CD8-positive, alpha-beta memory T cell (primary cell): ENCODE data around the gene SLC27A6. TPM values are rescaled to one million over a fixed set of nuclear protein-coding genes. Genes with fewer than 3 reads are reported as not detected.
"Not testable (repeated sequence)": the region's sequence is repeated elsewhere in the genome, so short reads cannot be mapped to it uniquely, and the experiment has no call there.

Experiments used
- CTCF ChIA-PET: fragments of 350-600 bp; sonication (Branson Sonifier 250); formaldehyde crosslinking; loops from one replicate; lab custom pipeline; 2021; ENCODE audit warnings: antibody characterized with exemption; lab: Charles Lee
- POLR2A ChIA-PET: fragments of 350-600 bp; sonication (Branson Sonifier 250); formaldehyde crosslinking; loops from one replicate; lab custom pipeline; 2021; ENCODE audit warnings: antibody characterized with exemption; lab: Charles Lee
- DNase-seq, 5 donors: peaks; one replicate each; pipeline versions ENCODE4 v3.0.0 to v3.0.0-alpha.2; 2020 to 2022; ENCODE audit warnings: mixed read lengths in 1 of 5
- H3K27ac ChIP-seq: one replicate; pipeline ENCODE4 v1.7.0; 2013; ENCODE audit warnings: low read depth, mild to moderate bottlenecking, low read length, moderate library complexity
- H3K27me3 ChIP-seq: 2 replicates; pipeline ENCODE4 v1.7.0; 2013; ENCODE audit warnings: low read length, mild to moderate bottlenecking; ENCODE audit not compliant: insufficient read depth, poor library complexity, severe bottlenecking
- H3K36me3 ChIP-seq: 2 replicates; pipeline ENCODE4 v1.7.0; 2013; ENCODE audit warnings: mild to moderate bottlenecking, low read length, moderate library complexity; ENCODE audit not compliant: insufficient read depth
- H3K4me1 ChIP-seq: 2 replicates; pipeline ENCODE4 v1.7.0; 2013; ENCODE audit warnings: mild to moderate bottlenecking, low read length, moderate library complexity; ENCODE audit not compliant: insufficient read depth
- H3K4me3 ChIP-seq: 2 replicates; pipeline ENCODE4 v1.7.0; 2013; ENCODE audit warnings: mild to moderate bottlenecking, low read length
- H3K9me3 ChIP-seq: 2 replicates; pipeline ENCODE4 v1.7.0; 2013; ENCODE audit warnings: mild to moderate bottlenecking, low read length
- H3K27ac Mint-ChIP-seq, 8 donors: one replicate each; pipeline ENCODE4 v1.8.0; 2020 to 2021; ENCODE audit warnings: mixed read lengths in 8 of 8, mild to moderate bottlenecking in 6 of 8, inconsistent platforms in 3 of 8, moderate library complexity in 3 of 8
- H3K27me3 Mint-ChIP-seq, 2 donors: one replicate each; pipeline ENCODE4 v1.8.0; 2020 to 2021; ENCODE audit warnings: mixed read lengths in 2 of 2, mild to moderate bottlenecking in 1 of 2, moderate library complexity in 1 of 2
- H3K36me3 Mint-ChIP-seq, 3 donors: one replicate each; pipeline ENCODE4 v1.8.0; 2020 to 2021; ENCODE audit warnings: mixed read lengths in 3 of 3, inconsistent platforms in 1 of 3, mild to moderate bottlenecking in 1 of 3
- H3K4me1 Mint-ChIP-seq, 3 donors: one replicate each; pipeline ENCODE4 v1.8.0; 2020 to 2021; ENCODE audit warnings: mixed read lengths in 3 of 3, inconsistent platforms in 1 of 3, mild to moderate bottlenecking in 1 of 3
- H3K4me3 Mint-ChIP-seq, 7 donors: one replicate each; pipeline ENCODE4 v1.8.0; 2020 to 2021; ENCODE audit warnings: mixed read lengths in 7 of 7, mild to moderate bottlenecking in 6 of 7, moderate library complexity in 4 of 7, inconsistent platforms in 2 of 7
- H3K9me3 Mint-ChIP-seq, 5 donors: one replicate each; pipeline ENCODE4 v1.8.0; 2020 to 2022; ENCODE audit warnings: mixed read lengths in 5 of 5, mild to moderate bottlenecking in 3 of 5, moderate library complexity in 2 of 5, inconsistent platforms in 1 of 5
- polyA plus RNA-seq: library from polyadenylated mRNA; unstranded; fragments of 300-500 nt; fragmentation: Illumina TruSeq; gene quantifications from one replicate; pipeline ENCODE4 v1.2.3, GENCODE V29; 2021
- total RNA-seq, 2 experiments: library from RNA; stranded (reverse); gene quantifications; one replicate each; pipeline ENCODE4 v1.2.3, GENCODE V29; 2021

Gene SLC27A6, protein sequence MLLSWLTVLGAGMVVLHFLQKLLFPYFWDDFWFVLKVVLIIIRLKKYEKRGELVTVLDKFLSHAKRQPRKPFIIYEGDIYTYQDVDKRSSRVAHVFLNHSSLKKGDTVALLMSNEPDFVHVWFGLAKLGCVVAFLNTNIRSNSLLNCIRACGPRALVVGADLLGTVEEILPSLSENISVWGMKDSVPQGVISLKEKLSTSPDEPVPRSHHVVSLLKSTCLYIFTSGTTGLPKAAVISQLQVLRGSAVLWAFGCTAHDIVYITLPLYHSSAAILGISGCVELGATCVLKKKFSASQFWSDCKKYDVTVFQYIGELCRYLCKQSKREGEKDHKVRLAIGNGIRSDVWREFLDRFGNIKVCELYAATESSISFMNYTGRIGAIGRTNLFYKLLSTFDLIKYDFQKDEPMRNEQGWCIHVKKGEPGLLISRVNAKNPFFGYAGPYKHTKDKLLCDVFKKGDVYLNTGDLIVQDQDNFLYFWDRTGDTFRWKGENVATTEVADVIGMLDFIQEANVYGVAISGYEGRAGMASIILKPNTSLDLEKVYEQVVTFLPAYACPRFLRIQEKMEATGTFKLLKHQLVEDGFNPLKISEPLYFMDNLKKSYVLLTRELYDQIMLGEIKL
- total RNA-seq (not detected), polyA plus RNA-seq (not detected)

DNA sequence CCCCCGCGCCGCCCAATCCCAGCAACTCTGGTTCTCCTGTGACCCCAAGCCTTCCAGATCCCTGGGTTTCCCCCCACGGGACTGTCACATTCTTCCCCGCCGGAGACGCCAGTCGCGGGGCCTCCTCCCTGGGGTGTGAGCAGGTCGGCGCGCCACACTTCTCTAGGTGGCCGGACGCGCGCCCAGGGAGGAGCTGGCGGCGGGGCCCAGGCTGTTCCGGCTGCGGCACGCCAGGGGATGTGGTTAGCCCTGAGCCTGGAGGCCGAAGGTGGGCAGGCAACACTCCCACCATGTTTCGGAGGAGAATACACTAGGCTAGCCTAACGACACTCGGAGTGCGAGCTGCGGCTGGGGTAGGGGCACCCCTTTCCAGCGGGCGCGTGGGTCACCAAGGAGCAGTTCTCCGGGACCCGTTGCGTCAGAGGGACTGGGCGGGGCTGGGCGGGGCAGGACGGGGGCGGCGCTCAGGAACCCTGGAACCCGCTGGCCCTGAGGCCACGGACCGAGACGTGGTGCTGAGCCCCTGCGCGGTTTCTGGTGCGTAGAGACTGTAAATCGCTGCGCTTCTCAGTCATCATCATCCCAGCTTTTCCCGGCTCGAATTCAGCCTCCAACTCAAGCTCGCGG is at the start of gene SLC27A6:
Gene SLC27A6, plus strand, starts transcription at position 478 of the 627 bp plus-strand sequence. CDS start 650 bp downstream, outside the sequence.
- DNase-seq = no peak
- no peak within 1 kb of the TSS for H3K4me3 ChIP-seq
- H3K4me3 Mint-ChIP-seq = no peak within 1 kb of the TSS
- no peaks in the 10 kb centered on the region for H3K4me1 ChIP-seq
- H3K27ac ChIP-seq = no peak within 1 kb of the TSS
- ChIA-PET CTCF (no interaction called here), POLR2A (no interaction called here)
- no peak within 1 kb of the TSS for H3K27ac Mint-ChIP-seq
- no peaks in the 10 kb centered on the region for H3K9me3 ChIP-seq
- H3K9me3 Mint-ChIP-seq = peaks cover 0 to 11% (median 9%) of the 10 kb centered on the region in 5 donors
- H3K4me1 Mint-ChIP-seq = peaks cover 0 to 4% (median 3%) of the 10 kb centered on the region in 3 donors
- H3K27me3 ChIP-seq = no peaks in the 10 kb centered on the region
- H3K36me3 ChIP-seq = no peaks in the 10 kb centered on the region
- H3K27me3 Mint-ChIP-seq = peaks cover 8 to 9% of the 10 kb centered on the region in 2 donors
- H3K36me3 Mint-ChIP-seq = no peaks in the 10 kb centered on the region

- no peaks in the 10 kb centered on the region for H3K4me1 ChIP-seq
- POLR2A ChIA-PET = no interaction called here
- CTCF ChIA-PET = interaction anchor here (0.6 kb wide), 1 partner anchor 13 kb away, joined by 3 read pairs; no protein-coding TSS in a partner anchor
- H3K4me1 Mint-ChIP-seq = no peaks in the 10 kb centered on the region
- H3K9me3 ChIP-seq = no peaks in the 10 kb centered on the region
- no peaks in the 10 kb centered on the region for H3K27me3 ChIP-seq
- H3K36me3 Mint-ChIP-seq = no peaks in the 10 kb centered on the region
- no peak overlapping the region for H3K4me3 Mint-ChIP-seq
- H3K27ac ChIP-seq = no peak overlapping the region
- peaks cover 2 to 9% of the 10 kb centered on the region in 2 donors for H3K27me3 Mint-ChIP-seq
- no peak overlapping the region for H3K27ac Mint-ChIP-seq
- no peak for DNase-seq
- no peak overlapping the region for H3K4me3 ChIP-seq
- H3K9me3 Mint-ChIP-seq = no peaks in the 10 kb centered on the region
- H3K36me3 ChIP-seq = no peaks in the 10 kb centered on the region
Observed at GRCh38 chr5:128919542-128919941, 45.7 kb upstream of the SLC27A6 start.

DNA sequence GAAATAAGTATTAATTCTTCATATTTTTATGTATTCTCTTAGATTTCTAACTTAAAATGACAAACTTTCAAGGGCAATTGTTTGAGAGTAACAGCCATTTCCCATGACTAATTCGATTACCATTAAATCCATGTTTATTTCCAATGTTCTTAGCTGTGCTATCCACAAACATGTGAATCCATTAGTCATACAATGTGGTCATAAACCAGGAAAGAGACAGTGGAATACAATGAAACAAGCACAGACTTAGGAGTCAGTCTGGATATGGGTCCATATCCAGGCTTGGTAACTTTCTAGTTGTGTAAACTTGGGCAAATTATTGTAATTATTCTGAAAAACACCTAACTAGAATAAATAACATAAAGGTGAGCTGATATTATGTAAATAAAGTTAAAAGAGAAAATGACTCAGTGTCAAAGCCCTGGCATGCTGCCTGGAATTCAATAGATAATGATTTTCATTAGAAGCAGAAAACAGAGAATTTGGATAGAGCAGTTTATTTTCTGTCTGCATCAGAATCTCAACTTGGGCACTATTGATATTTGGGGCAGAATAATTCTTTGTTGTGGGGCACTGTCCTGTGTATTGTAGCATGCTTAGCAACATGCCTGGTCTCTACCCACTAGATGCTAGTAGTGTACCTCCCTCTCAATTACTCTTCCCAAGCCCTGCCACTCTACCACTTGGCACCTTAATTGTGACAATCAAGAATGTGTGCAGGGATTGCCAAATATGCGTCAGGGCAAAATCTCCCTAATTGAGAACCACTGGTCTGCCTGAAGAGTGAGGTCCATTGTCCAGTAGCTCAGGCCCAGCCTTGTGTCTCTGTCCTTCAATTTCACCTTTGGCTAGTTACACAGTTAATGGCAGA is 44.7 kb upstream of the SLC27A6 start:
- Histone ChIP-seq H3K9me3 (no peaks in the 10 kb centered on the region), H3K36me3 (no peaks in the 10 kb centered on the region), H3K4me3 (no peak overlapping the region), H3K27ac (no peak overlapping the region), H3K4me1 (no peaks in the 10 kb centered on the region), H3K27me3 (no peaks in the 10 kb centered on the region)
- Mint-ChIP-seq H3K9me3 (no peaks in the 10 kb centered on the region), H3K27me3 (peaks cover 2 to 9% of the 10 kb centered on the region in 2 donors), H3K4me3 (no peak overlapping the region), H3K36me3 (no peaks in the 10 kb centered on the region), H3K4me1 (no peaks in the 10 kb centered on the region), H3K27ac (no peak overlapping the region)
- ChIA-PET CTCF (no interaction called here), POLR2A (no interaction called here)
- DNase-seq = no peak

GRCh38 chr5:128924299-128924698 is 41.0 kb upstream of the SLC27A6 start:
- H3K36me3 Mint-ChIP-seq = no peaks in the 10 kb centered on the region
- Histone ChIP-seq H3K4me1 (no peaks in the 10 kb centered on the region), H3K27me3 (no peaks in the 10 kb centered on the region), H3K27ac (no peak overlapping the region), H3K4me3 (no peak overlapping the region), H3K9me3 (no peaks in the 10 kb centered on the region), H3K36me3 (no peaks in the 10 kb centered on the region)
- H3K27me3 Mint-ChIP-seq = peaks cover 2 to 9% of the 10 kb centered on the region in 2 donors
- H3K27ac Mint-ChIP-seq = no peak overlapping the region
- H3K4me3 Mint-ChIP-seq = no peak overlapping the region
- ChIA-PET POLR2A (no interaction called here), CTCF (no interaction called here)
- no peaks in the 10 kb centered on the region for H3K4me1 Mint-ChIP-seq
- no peak for DNase-seq
- peaks cover 0 to 2% (median 0%) of the 10 kb centered on the region in 5 donors for H3K9me3 Mint-ChIP-seq

GRCh38 chr5:128925973-128926372 is 39.3 kb upstream of the SLC27A6 start:
- H3K4me1 ChIP-seq = no peaks in the 10 kb centered on the region
- no peak overlapping the region for H3K4me3 Mint-ChIP-seq
- H3K9me3 Mint-ChIP-seq = peaks cover 0 to 3% (median 0%) of the 10 kb centered on the region in 5 donors
- no peak overlapping the region for H3K27ac ChIP-seq
- H3K36me3 ChIP-seq = no peaks in the 10 kb centered on the region
- no peak overlapping the region for H3K27ac Mint-ChIP-seq
- H3K36me3 Mint-ChIP-seq = no peaks in the 10 kb centered on the region
- ChIA-PET CTCF (no interaction called here), POLR2A (no interaction called here)
- no peaks in the 10 kb centered on the region for H3K9me3 ChIP-seq
- H3K4me1 Mint-ChIP-seq = no peaks in the 10 kb centered on the region
- no peak overlapping the region for H3K4me3 ChIP-seq
- no peaks in the 10 kb centered on the region for H3K27me3 ChIP-seq
- no peak for DNase-seq
- peaks cover 0 to 9% of the 10 kb centered on the region in 2 donors for H3K27me3 Mint-ChIP-seq

DNA sequence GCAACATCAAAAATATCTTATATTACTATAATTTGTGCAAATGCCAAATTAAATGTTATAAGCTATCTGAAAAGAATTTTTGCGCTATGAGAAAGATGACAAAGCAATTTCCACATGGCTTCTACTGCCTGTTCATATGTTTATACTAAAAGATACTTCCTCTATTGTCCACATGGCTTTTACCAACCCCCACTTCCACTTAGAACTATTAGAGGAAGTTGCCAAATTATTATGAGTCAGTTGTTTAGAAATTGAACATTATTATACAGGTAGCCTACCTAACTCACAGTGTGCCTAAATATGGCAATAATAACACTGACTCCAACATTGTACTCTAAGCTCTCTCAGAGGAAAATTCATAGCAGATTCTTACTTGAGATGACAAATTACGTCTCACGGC is 37.6 kb upstream of the SLC27A6 start:
- H3K27ac ChIP-seq = no peak overlapping the region
- DNase-seq = no peak
- ChIA-PET CTCF (no interaction called here), POLR2A (no interaction called here)
- H3K36me3 ChIP-seq = no peaks in the 10 kb centered on the region
- Mint-ChIP-seq H3K27me3 (peaks cover 1 to 11% of the 10 kb centered on the region in 2 donors), H3K27ac (no peak overlapping the region), H3K36me3 (no peaks in the 10 kb centered on the region), H3K4me3 (no peak overlapping the region), H3K4me1 (no peaks in the 10 kb centered on the region), H3K9me3 (peaks cover 0 to 10% (median 4%) of the 10 kb centered on the region in 5 donors)
- no peaks in the 10 kb centered on the region for H3K9me3 ChIP-seq
- H3K4me1 ChIP-seq = no peaks in the 10 kb centered on the region
- no peak overlapping the region for H3K4me3 ChIP-seq
- H3K27me3 ChIP-seq = no peaks in the 10 kb centered on the region

GRCh38 chr5:128932232-128932631 is 33.1 kb upstream of the SLC27A6 start:
- H3K27ac ChIP-seq, DNase-seq, CTCF ChIA-PET, H3K9me3 ChIP-seq, H3K9me3 Mint-ChIP-seq, H3K27ac Mint-ChIP-seq, H3K4me1 ChIP-seq, H3K4me3 ChIP-seq, H3K36me3 Mint-ChIP-seq, POLR2A ChIA-PET, H3K27me3 ChIP-seq, H3K4me1 Mint-ChIP-seq, H3K36me3 ChIP-seq: not testable (repeated sequence)
- Mint-ChIP-seq H3K4me3 (peak overlapping the region in 1 of 7 donors; percentile 23), H3K27me3 (peaks cover 1 to 11% of the 10 kb centered on the region in 2 donors)
